ENCODE results near the gene SRRM3.

- TF ChIP-seq, protein P1, sequence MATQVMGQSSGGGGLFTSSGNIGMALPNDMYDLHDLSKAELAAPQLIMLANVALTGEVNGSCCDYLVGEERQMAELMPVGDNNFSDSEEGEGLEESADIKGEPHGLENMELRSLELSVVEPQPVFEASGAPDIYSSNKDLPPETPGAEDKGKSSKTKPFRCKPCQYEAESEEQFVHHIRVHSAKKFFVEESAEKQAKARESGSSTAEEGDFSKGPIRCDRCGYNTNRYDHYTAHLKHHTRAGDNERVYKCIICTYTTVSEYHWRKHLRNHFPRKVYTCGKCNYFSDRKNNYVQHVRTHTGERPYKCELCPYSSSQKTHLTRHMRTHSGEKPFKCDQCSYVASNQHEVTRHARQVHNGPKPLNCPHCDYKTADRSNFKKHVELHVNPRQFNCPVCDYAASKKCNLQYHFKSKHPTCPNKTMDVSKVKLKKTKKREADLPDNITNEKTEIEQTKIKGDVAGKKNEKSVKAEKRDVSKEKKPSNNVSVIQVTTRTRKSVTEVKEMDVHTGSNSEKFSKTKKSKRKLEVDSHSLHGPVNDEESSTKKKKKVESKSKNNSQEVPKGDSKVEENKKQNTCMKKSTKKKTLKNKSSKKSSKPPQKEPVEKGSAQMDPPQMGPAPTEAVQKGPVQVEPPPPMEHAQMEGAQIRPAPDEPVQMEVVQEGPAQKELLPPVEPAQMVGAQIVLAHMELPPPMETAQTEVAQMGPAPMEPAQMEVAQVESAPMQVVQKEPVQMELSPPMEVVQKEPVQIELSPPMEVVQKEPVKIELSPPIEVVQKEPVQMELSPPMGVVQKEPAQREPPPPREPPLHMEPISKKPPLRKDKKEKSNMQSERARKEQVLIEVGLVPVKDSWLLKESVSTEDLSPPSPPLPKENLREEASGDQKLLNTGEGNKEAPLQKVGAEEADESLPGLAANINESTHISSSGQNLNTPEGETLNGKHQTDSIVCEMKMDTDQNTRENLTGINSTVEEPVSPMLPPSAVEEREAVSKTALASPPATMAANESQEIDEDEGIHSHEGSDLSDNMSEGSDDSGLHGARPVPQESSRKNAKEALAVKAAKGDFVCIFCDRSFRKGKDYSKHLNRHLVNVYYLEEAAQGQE (IDR thresholded peaks at IDR 0.05; ENCODE audit: unreplicated experiment), result no peak
- TF ChIP-seq, protein P2, sequence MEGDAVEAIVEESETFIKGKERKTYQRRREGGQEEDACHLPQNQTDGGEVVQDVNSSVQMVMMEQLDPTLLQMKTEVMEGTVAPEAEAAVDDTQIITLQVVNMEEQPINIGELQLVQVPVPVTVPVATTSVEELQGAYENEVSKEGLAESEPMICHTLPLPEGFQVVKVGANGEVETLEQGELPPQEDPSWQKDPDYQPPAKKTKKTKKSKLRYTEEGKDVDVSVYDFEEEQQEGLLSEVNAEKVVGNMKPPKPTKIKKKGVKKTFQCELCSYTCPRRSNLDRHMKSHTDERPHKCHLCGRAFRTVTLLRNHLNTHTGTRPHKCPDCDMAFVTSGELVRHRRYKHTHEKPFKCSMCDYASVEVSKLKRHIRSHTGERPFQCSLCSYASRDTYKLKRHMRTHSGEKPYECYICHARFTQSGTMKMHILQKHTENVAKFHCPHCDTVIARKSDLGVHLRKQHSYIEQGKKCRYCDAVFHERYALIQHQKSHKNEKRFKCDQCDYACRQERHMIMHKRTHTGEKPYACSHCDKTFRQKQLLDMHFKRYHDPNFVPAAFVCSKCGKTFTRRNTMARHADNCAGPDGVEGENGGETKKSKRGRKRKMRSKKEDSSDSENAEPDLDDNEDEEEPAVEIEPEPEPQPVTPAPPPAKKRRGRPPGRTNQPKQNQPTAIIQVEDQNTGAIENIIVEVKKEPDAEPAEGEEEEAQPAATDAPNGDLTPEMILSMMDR (conservative IDR thresholded peaks at IDR 0.05; ENCODE audit: low read depth in 2 of 2), result no peak
- TF ChIP-seq EZH2phosphoT487 (IDR thresholded peaks at IDR 0.05; ENCODE audit: unreplicated experiment) (no peak), EZH2 (IDR thresholded peaks at IDR 0.05; ENCODE audit: low read depth, unreplicated experiment) (no peak), POLR2AphosphoS5 (IDR thresholded peaks at IDR 0.05; ENCODE audit: low read depth) (no peak), CREB1 (CRISPR knock-in tag; IDR thresholded peaks at IDR 0.05; ENCODE audit: low read depth) (no peak)
Observed at GRCh38 chr7:76326646-76327233, 125.0 kb downstream of the SRRM3 start.

Measured in GM23338 (cell line).